ENCODE data around the gene SMCO4.

DNA sequence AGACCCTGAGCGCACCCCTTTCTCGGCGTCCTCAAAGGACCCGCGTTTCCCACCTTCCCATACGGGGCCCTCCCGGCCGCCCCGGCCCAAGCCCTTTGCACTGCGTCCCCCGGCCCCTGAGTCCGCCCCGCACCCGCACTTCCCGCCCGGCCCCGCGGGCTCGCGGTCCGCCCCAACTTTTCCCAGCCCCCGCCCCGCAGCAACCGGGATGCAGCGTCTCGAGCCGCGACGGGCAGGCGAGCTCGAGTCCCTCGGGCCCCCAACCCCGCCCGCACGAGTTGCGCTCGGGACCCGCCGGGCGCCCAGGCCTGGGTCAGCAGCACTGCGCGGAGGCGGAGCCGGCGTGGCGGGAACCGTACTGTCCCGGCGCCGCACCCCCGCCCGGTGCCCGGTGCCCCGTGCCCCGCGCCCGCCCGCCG, 371 bp downstream of the SMCO4 start:
- TF ChIP-seq, protein P1, sequence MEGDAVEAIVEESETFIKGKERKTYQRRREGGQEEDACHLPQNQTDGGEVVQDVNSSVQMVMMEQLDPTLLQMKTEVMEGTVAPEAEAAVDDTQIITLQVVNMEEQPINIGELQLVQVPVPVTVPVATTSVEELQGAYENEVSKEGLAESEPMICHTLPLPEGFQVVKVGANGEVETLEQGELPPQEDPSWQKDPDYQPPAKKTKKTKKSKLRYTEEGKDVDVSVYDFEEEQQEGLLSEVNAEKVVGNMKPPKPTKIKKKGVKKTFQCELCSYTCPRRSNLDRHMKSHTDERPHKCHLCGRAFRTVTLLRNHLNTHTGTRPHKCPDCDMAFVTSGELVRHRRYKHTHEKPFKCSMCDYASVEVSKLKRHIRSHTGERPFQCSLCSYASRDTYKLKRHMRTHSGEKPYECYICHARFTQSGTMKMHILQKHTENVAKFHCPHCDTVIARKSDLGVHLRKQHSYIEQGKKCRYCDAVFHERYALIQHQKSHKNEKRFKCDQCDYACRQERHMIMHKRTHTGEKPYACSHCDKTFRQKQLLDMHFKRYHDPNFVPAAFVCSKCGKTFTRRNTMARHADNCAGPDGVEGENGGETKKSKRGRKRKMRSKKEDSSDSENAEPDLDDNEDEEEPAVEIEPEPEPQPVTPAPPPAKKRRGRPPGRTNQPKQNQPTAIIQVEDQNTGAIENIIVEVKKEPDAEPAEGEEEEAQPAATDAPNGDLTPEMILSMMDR (IDR thresholded peaks at IDR 0.05) = no peak
- TF ChIP-seq EZH2 (IDR thresholded peaks at IDR 0.05; ENCODE audit: borderline replicate concordance, insufficient read depth, low read depth, low read length, poor library complexity, severe bottlenecking) = no peak
